HG02973 (cell line): Measurements from ENCODE around the gene SNX32.

ENCODE experiments used
- ATAC-seq: cut with Tn5 transposase; IDR thresholded peaks from one replicate; pipeline ENCODE4 v1.9.1; 2021; ENCODE audit warnings: moderate library complexity; ENCODE audit not compliant: unreplicated experiment

The SNX32 gene

GRCh38 chr11:65833297-65834030 lies at the start of gene SNX32:
SNX32 (plus strand) TSS chr11:65833963; CDS start chr11:65834066, 103 bp downstream.
- peak; percentile 78 for ATAC-seq

GRCh38 chr11:65785319-65786007 lies 48.3 kb upstream of the SNX32 start:
- no peak for ATAC-seq

GRCh38 chr11:65786008-65786785 lies 47.6 kb upstream of the SNX32 start:
- ATAC-seq, result no peak

- ATAC-seq, result no peak
Observed at GRCh38 chr11:65786786-65787636, 46.8 kb upstream of the SNX32 start, which contains the start of gene OVOL1. OVOL1 (plus strand) TSS chr11:65787063; CDS start chr11:65787374, 311 bp downstream.

- no peak for ATAC-seq
Observed at GRCh38 chr11:65787649-65788622, 45.8 kb upstream of the SNX32 start.

- no peak for ATAC-seq
Observed at GRCh38 chr11:65788821-65789220, 44.9 kb upstream of the SNX32 start.

GRCh38 chr11:65789230-65790103 lies 44.3 kb upstream of the SNX32 start:
- ATAC-seq, result no peak

GRCh38 chr11:65790104-65790901 lies 43.5 kb upstream of the SNX32 start:
- no peak for ATAC-seq

GRCh38 chr11:65790902-65791650 lies 42.7 kb upstream of the SNX32 start:
- ATAC-seq, result no peak

GRCh38 chr11:65791719-65792213 lies 42.0 kb upstream of the SNX32 start:
- ATAC-seq, result peak; percentile 76

GRCh38 chr11:65792456-65792855 lies 41.3 kb upstream of the SNX32 start:
- no peak for ATAC-seq

GRCh38 chr11:65793144-65793581 lies 40.6 kb upstream of the SNX32 start:
- no peak for ATAC-seq

- no peak for ATAC-seq
Observed at GRCh38 chr11:65793625-65794400, 40.0 kb upstream of the SNX32 start.

- ATAC-seq, result no peak
Observed at GRCh38 chr11:65794570-65795510, 38.9 kb upstream of the SNX32 start.
